Choroid plexus epithelial cell (primary cell): ENCODE data around the gene SLPI.

Experiments used
- DNase-seq: peaks from one replicate; pipeline ENCODE4 v3.0.0-alpha.2; 2010; ENCODE audit warnings: low read depth
- H3K4me3 ChIP-seq: 2 replicates; pipeline ENCODE4 v1.5.1; 2011; ENCODE audit warnings: low read depth, mild to moderate bottlenecking, control low read depth, low read length, moderate library complexity
- CTCF ChIP-seq: conservative IDR thresholded peaks from 2 replicates; pipeline ENCODE4 v1.5.1; 2011; ENCODE audit warnings: low read depth, mild to moderate bottlenecking, control low read depth, inconsistent platforms, low read length, moderate library complexity

SLPI gene

GRCh38 chr20:45258259-45258658, 3.9 kb upstream of the SLPI start:
- no peak overlapping the region for H3K4me3 ChIP-seq
- no peak for TF ChIP-seq CTCF
- no peak for DNase-seq

- H3K4me3 ChIP-seq, result no peak overlapping the region
- DNase-seq, result no peak
- no peak for TF ChIP-seq CTCF
Measured at GRCh38 chr20:45257711-45258110, 3.3 kb upstream of the SLPI start.

GRCh38 chr20:45257161-45257560, 2.8 kb upstream of the SLPI start:
- TF ChIP-seq CTCF, result no peak
- H3K4me3 ChIP-seq, result no peak overlapping the region
- no peak for DNase-seq

GRCh38 chr20:45253261-45253660, 1.1 kb downstream of the SLPI start:
- no peak overlapping the region for H3K4me3 ChIP-seq
- TF ChIP-seq CTCF, result no peak
- DNase-seq, result no peak

- no peak for TF ChIP-seq CTCF
Measured at GRCh38 chr20:45251884-45252560, 2.3 kb downstream of the SLPI start.

GRCh38 chr20:45248609-45249008, 5.8 kb downstream of the SLPI start:
- no peak for DNase-seq
- H3K4me3 ChIP-seq, result no peak overlapping the region
- TF ChIP-seq CTCF, result no peak

More at GRCh38 chr20:45251884-45252560, 2.3 kb downstream of the SLPI start:
- no peak for DNase-seq
- no peak overlapping the region for H3K4me3 ChIP-seq

- DNase-seq, result no peak
- TF ChIP-seq CTCF, result no peak
- no peak overlapping the region for H3K4me3 ChIP-seq
Measured at GRCh38 chr20:45247865-45248264, 6.5 kb downstream of the SLPI start.
